GM18505 (cell line): ENCODE measurements around the gene EEFSEC.

Source experiments
- ATAC-seq: cut with Tn5 transposase; IDR thresholded peaks from one replicate; pipeline ENCODE4 v1.9.1; 2021; ENCODE audit not compliant: unreplicated experiment
- POLR2A ChIP-seq: IDR thresholded peaks from 4 replicates; pipeline ENCODE4 v1.6.1; 2011; ENCODE audit warnings: borderline replicate concordance; ENCODE audit not compliant: insufficient read depth, insufficient read length; ENCODE audit errors: extremely low read depth

EEFSEC gene

DNA sequence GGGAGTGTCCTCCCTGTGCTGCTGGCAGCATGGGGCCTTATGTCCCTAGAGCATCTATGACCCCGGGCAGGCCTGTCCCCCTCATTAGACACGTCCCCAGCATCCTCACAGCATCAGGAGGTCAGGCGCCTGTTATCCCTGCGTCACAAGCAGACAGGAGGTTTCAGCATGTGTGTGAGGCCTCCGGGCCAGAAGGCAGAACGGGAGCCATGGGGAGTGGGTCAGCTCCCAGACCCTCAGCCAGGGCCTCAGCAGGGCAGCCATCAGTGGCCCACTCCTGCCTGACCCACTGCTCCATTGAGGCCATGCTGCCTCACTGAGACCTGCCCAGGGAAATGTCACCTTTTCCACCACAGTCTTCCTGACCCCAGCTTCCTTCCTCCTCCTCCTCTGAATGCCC lies 241.8 kb downstream of the EEFSEC start:
- TF ChIP-seq POLR2A, result no peak
- no peak for ATAC-seq

DNA sequence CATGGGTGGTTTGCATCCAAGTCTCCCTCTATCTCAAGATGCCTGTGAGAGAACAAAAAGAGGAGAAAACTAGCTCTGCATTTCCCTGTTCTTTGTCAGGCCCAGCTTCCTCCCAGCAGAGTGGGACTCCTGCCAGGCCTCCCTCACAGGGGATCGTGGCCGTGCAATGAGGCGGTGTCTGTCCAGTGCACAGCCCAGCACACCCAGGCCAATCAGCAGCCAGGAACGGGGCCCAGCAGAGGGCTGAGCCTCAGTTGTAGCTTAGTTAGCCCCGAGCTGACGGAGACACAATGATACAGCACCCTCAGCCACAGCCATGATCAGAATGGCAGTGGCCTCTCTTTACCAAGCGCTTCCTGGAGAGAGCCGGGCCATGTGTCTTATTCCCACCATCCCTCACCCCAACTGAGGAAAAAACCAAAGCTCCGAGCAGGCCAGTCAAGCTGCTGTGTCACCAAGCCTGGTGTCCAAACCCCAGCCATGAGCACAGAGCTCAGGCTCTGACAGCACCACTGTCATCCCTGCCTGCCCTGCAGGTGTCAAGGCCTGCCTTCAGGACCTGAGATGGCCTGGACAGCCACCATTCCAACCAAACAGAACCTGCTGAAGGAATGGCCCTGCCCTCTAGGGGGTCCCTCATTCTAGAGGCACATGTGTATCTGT lies 242.3 kb downstream of the EEFSEC start:
- TF ChIP-seq POLR2A, result no peak
- ATAC-seq, result no peak

DNA sequence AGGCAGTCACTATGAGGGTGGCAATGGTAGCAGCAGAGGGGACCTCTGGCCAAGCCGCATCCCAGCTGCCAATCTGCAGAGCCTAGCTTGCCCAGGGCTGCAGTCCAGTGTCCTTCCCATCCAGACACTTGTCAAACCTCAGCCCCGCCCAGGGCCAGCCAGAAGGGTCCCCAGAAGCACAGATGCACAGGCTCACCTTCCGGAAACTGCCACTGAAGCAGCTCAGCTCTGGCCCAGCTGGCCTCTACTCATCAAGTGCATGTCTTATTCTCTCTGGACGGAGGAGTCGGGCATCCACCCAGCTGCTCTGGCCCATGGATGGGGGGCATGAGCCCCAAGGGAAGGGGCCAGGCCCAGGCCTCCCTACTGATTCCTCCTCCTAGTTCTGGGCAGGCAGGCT lies 244.2 kb downstream of the EEFSEC start:
- TF ChIP-seq POLR2A, result no peak
- no peak for ATAC-seq

DNA sequence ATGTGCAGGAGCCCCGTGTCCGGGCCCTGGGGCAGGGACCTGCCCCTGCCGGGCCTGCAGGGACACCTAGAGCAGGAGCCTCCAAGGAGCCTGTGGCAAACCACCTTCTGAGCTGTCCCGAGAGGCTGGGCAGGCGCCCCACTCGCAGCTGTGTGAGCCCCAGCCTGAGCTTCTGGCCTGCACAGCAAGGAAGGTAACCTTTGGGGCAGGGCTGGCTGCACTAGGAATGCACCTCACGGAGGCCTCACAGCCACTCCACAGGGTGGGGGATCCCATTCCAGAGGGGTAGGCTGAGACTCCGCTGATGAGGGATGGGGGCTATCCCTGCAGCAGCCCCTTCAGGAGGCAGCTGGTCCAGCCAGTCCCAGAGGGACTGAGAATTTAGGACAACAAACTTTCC lies 245.3 kb downstream of the EEFSEC start:
- no peak for ATAC-seq
- TF ChIP-seq POLR2A, result no peak

DNA sequence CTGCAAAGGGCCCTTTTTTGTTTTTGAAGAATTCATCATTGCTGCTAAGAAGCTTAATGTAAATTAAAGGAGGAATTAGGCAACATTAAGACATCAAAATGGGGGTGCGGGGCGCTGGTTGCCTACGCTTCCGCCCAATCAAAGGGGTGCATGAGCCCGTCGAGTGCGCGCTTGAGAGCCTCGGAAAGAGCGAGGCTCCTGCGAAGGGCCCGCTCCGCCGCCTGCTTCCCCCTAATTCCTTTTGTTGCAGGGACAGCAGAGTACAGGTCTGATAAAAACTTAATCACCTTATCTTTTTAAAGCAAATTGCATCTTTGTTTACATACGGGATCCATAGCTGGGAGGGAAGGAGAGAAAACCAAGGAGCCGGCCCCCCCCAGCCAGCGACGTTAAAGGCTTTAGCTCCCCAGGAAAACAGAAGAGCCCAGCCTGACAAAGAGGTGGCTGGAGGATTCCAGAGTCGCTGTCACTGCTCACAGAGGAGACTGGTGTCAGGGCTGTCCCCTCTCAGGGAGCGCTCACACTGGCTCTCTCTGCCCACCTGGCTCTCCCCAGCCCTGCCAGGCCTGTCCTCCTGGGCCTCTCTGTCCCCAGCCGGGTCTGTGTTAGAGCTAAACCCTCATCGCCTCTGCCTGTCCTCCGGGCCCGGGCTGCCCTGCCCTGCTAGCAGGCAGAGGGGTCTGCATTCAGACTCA lies 246.1 kb downstream of the EEFSEC start:
- no peak for ATAC-seq
- TF ChIP-seq POLR2A, result no peak

DNA sequence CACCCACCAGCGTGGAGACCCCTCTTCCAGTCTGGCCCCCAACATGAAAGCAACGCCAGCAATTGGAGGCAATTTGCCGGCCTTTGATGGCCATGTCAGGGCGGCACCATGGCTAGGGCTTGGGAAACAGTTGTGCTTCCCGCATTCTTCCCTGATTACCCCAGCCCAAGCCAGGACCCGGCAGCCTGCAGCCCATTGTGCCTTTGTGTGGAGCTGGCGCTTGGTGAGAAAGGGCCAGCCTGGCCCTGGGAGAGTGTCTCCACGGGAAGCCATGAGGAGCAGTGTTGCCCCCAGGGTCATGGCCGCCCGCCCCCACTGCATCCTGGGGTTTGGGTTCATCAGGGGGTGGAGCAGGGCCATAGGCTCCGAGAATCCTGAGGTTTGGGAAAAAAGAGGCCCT lies 247.4 kb downstream of the EEFSEC start:
- no peak for TF ChIP-seq POLR2A
- no peak for ATAC-seq

DNA sequence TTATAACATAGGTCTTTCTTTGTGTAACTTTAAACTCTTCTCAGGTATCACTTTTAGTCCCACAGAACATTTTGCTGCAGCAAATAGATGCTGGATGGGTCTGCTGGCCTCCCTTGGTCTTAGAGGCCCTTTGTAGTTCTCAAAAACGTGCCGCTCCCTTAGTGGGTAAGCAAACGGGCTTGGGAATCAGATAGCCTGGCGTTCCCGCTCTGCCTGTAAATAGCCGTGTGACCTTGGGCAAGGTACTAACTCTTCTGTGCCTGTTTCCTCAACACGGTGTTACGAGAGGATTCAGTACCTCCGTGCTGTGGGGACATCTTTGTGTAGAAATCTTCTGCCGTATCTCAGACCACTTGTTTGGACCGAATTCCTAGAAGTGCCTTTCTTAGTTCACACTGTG lies 249.0 kb downstream of the EEFSEC start:
- no peak for ATAC-seq
- no peak for TF ChIP-seq POLR2A

DNA sequence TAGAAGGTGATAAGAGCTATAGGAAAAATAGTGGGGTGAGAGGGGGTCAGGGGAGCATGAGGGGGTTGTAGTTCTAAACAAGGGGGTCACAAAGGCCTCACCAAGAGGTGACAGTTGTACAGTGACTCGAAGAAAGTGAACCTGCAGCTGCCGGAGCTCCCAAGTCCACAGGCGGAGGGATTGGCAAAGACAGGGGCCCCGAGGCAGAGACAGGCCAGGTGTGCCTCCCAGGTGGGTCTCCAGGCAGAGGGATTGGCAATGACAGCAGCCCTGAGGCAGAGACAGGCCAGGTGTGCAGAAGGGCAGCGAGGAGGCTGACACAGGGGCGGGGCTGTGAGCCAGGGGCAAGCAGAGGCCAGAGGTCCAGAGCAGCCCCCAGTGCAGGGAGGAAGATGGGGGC lies 249.7 kb downstream of the EEFSEC start:
- ATAC-seq, result no peak
- no peak for TF ChIP-seq POLR2A

DNA sequence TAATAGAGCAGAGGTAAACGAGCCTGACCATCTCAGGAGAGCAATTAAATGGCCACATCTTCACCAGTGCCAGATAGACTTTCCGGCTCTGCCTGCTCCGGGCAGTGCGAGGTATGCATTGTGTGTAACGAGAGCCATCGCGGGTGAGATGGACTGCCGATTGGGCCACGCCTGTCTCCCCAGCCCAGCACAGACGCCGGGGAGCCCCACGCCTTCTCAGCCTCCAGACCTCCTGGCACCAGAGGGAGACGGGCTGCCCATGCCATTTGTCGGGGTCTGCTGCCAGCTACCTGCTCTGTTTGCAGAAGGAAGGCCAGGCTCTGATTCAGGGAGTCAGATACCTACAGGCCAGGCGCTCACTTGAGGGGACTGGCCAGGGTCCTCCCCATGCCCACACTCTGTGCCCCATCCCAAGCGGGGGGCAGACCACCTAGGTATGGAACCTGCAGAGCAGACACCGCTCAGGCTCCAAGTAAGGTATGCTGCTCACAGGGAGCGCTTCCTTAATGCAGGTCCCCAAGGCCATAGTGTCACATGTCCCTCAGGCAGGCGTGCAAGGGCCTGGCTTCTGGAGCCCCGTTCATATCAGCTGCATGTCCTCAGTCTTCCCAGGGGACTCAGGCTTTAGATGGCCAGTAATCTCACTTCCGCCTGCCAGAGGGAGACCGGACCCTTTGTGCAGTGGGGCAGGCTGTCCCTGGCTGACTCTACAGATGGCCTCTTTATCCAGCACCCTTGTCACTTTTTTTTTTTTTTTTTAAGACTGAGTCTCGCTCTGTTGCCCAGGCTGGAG lies 251.2 kb downstream of the EEFSEC start:
- ATAC-seq, result no peak
- no peak for TF ChIP-seq POLR2A

DNA sequence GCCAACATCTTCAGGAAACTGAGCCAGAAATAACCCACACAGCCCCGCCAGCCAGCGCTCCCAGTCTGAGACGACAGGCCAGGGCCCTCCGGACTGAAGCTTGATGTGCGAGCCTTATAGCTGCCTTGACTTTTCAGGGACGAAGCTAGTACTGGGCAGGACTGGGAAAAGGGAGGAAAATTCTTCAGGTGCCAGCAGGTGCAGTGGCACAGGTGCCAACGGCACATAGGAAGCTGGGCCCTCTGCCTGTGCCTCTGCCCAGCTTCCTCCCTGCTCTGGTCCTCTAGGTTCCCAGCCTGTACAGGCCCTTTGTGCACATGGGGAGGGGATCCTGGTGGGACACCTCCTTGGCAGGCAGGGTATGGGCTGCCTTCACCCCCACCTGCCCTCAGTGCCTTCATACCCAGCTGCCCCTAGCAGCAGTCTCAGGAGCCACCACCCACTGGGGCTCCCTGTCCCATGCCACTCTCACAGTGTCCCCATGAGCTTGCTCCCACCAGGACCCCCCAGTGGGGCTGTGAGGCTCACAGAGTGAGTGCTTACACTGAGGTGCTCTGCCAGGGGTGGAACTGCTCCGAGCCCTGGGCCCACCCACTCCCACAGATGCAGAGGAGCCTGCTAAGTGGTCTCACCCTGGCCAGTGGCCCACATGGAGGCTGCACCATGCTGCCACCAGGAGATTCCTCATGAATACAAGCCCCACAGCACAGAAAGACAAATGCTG lies 252.4 kb downstream of the EEFSEC start:
- TF ChIP-seq POLR2A, result no peak
- ATAC-seq, result no peak

DNA sequence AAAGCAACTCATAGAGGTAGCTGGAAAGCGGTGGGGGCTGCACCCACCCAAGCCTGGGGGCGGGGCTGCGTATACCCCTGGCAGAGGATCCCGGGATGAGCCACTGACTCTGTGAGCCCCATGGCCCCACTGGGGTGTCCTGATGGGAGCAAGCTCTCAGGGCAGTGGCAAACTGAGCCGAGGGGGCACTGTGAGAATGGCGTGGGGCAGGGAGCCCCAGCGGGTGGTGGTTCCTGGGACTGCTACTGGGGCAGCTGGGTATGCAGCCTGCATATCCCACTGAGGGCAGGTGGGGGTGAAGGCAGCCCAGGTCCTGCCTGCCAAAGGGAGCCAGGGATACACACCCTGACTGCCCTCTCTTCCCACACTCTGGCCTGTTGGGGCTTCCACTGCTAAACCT lies 254.0 kb downstream of the EEFSEC start:
- no peak for ATAC-seq
- no peak for TF ChIP-seq POLR2A

DNA sequence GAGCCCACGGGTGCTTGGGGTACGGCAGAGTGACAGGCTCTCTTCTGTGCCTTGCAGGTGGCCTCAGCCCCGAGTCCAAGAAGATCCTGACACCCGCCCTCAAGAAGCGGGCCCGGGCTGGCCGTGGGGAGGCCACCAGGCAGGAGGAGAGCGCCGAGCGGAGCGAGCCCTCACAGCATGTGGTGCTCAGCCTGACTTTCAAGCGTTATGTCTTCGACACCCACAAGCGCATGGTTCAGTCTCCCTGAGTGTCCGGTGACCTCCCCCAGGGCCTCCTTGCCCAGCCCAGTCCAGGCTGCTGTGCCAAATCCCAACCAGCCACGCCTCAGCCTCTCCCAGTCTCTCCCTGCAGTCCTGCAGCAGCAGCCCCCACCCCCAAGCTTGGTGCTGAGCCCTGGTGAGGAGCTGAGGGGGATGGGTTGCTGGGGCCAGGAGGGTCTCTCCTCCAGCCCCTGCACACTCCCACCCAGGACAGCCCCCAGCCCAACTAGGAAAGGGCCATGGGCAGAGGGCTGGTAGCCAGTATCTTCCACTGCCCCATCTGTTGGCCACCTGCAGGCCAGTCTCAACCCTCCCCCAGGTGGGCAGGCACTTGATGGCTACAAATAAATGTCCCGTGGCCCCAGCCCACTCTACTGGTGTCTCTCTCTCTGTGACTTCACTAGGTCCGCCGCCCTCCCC lies 254.9 kb downstream of the EEFSEC start:
- TF ChIP-seq POLR2A, result no peak
- no peak for ATAC-seq
